Hematopoietic multipotent progenitor cell treated with erythropoietin and hydrocortisone succinate and interleukin-3 and kit ligand, for 17 days (in vitro differentiated cells): ENCODE results near the gene CCL20.
"Not testable (repeated sequence)": the region's sequence is repeated elsewhere in the genome, so short reads cannot be mapped to it uniquely, and the experiment has no call there.

ENCODE experiments used
- DNase-seq: peaks from one replicate; pipeline ENCODE4 v3.0.0-alpha.2; 2015; ENCODE audit warnings: low spot score

The CCL20 gene

GRCh38 chr2:227834916-227835650 lies 21.4 kb downstream of the CCL20 start:
- DNase-seq: no peak

- not testable (repeated sequence) for DNase-seq
Observed at GRCh38 chr2:227839339-227840129, 25.9 kb downstream of the CCL20 start.

- no peak for DNase-seq
Observed at GRCh38 chr2:227846831-227847230, 33.2 kb downstream of the CCL20 start.

- no peak for DNase-seq
Observed at GRCh38 chr2:227848146-227848545, 34.5 kb downstream of the CCL20 start.

DNA sequence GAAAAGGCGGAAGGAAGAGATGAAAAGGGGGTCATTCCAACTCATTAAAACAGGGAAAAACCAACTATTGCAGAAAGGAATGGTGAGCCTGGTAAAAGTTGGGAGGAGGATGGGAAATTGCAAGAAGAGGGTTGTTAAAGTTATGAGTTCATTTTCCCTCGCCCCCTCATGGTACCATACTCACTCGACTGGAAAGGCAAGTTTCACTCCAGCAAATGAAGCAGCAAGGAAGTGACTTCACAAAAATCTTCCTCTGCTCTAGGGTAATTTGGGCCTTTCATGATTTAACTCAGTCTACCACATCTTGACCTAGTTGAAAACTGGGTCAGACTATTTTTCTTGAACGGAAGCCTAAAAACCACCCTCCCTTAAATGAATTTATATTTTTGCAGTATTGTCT lies 34.9 kb downstream of the CCL20 start:
- DNase-seq: no peak

DNA sequence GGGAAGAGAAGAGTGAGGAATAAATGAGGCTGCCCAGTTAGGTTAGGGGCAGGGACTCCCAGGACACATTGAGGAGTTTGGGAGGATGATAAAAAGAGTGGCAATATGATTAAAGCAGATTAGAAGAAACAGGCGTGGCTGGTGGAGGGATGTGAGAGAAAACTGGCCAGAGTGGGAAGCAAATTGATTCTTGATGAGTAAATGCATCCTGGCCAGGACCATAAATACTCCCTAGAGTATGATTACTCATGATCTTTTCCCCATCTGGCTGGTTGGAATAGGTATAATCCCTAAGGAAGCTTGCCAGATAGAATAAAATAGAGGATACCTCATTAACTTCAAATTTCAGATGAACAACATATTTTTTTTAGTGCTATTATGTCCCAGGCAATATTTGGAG lies 36.3 kb downstream of the CCL20 start:
- no peak for DNase-seq

GRCh38 chr2:227853204-227853629 lies 39.6 kb downstream of the CCL20 start:
- no peak for DNase-seq

DNA sequence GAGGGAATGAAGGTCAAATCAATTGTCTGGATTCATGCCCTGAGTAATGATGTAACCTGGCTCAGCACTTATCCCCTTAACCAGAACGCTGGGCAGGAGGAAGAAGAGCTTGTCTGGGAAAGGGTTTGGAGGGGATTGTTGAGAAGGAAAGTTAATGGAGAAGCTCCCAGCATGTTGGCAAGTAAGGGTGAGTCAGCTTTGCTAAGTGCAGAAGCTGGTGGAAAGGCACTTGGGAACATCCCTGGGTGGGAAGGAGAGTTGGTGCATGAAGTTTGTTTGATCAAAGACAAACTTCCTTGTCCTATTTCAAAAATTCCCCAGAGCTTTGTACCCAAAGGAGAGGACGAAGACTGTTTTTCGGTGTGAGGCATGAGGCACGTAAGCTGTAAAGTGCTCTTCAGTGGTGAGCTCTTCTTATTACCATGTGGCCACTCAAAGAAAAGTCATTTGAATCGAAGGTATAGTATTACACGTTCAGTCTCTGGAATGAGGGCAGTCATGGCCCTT lies 40.2 kb downstream of the CCL20 start:
- no peak for DNase-seq

DNA sequence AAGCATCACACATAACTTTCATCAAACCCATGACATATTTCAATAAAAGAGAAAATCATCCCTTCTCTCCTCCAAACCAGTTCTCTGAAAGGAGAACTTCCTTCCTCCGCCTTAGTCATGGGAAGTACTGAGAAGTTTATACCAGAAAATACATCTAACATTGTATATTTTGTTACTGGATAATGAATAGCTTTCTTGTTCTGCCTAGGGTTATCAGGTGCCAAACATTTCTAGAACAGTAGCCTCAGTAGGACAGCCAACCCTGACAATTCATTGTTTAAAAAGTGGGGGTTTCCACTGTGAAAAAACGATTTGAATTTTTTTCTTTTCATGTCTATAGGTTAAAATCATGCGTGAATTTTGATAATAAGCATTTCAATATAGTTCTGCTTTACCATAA lies 41.8 kb downstream of the CCL20 start:
- no peak for DNase-seq

GRCh38 chr2:227856697-227857096 lies 43.1 kb downstream of the CCL20 start:
- DNase-seq: no peak

DNA sequence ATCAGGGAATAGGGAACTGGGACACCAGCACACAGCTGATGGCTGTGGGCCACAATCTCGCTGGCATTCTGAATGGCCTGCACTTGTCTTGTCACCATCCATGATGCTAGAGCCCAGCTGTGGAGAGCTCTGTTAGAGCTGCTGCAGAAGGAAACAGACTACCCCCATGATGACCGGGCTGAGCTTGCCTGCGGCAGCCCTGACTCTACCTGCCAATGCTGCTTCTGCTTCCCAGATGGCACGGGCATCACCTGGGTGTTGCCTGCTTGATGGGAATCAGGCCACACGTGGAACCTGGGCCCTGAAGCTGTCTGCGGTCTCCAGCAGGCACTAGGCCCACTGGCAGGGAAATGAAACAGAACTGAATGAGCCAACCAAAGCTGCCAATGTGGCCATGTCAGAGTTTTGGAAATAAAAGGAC lies 46.6 kb downstream of the CCL20 start:
- DNase-seq: no peak

GRCh38 chr2:227861011-227861410 lies 47.4 kb downstream of the CCL20 start:
- DNase-seq: no peak

GRCh38 chr2:227862227-227862740 lies 48.6 kb downstream of the CCL20 start:
- DNase-seq: peak; percentile 62

DNA sequence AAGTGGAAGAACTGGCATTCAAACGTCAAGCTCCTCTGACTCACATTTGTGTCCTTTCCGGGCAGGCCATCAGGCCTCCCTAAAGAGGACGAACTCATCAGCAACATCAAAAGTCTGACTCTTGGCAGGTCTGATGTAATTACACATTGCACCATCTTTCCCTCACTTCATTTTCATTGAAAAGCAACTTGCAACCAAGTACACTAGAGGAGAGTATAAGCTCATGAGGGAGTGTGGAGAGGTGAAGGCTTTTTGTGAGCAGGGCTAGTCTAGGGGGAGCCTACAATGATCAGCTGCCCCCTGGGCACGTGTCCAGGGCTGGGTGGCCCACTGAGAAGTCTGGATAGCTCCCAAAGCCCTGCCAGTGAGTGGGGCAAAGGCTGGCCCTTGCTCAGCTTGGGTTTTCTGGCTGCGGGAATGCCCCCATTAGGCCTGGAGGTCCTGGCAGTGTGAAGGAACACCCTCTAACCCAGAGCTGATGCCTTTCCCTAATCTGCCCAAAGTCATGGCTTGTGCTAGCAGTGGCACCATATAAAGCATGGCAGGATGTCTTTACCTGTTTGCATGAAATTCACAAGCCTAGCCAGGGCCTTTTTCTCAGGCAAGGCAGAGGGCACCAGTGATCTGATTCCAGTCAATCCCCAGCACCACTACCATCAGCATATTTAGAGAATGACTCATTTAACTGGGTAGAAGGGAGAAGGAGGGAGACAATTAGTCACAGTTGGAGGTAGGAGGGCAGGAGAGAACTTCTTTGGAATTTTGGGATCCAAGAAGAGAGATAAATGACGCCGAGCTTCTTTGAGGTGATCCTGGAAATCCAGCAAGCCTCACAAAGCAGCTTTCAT lies 49.3 kb downstream of the CCL20 start:
- DNase-seq: peak; percentile 8

GRCh38 chr2:227864161-227864756 lies 50.6 kb downstream of the CCL20 start:
- peak; percentile 11 for DNase-seq

DNA sequence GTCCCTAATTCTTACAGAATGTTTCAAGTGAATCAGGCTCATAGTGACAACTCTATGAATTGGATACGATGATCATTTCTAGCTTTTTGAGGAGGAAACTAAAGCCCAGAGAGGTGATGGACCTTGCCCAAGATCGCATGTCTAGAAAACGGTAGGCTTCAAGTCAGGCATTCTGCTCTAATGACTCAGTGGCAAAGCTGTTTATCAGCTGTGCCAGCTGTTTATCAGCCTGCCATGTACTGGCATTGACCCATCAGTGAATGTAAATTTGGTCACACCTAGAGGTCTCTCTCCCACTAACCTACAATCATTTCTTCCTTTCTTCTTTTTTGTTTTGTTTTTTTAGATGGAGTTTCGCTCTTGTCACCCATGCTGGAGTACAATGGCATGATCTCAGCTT lies 51.6 kb downstream of the CCL20 start:
- peak; percentile 70 for DNase-seq
